ENCODE data around the gene MMP28.

DNA sequence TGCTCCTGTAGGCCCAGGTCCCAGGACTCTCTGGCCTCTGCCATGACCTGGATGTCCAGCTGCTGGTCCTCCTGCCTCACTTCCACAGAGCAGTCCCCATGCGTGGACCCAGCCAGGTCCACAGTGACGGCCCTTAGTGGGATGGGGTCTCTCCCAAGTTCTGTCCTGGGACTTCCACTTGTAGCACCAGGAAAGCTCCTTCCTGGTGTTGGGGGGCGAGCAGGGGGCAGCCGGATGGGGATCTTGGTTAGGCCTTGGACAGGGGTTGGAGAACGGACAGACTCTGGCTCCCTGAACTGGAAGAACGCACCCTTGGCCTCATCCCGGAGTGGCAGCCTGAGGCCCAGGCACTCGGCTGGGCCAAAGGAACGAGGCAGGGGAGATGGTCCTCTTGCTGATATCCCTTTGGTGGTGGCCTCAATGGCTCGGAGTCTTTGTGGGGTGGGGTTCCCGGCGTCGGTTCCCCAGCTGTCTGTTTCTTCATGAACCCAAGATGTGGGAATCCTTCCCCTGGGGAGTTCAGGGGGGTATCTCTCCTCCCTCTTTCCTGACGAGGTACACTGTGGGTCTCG is 49.6 kb downstream of the MMP28 start:
- TF ChIP-seq EP300 (IDR thresholded peaks at IDR 0.05; ENCODE audit: borderline replicate concordance) (no peak), CEBPB (IDR thresholded peaks at IDR 0.05) (no peak), FOXM1 (IDR thresholded peaks at IDR 0.05; ENCODE audit: borderline replicate concordance, low read depth) (no peak), NFIC (IDR thresholded peaks at IDR 0.05) (no peak)
- TF ChIP-seq, protein P1, sequence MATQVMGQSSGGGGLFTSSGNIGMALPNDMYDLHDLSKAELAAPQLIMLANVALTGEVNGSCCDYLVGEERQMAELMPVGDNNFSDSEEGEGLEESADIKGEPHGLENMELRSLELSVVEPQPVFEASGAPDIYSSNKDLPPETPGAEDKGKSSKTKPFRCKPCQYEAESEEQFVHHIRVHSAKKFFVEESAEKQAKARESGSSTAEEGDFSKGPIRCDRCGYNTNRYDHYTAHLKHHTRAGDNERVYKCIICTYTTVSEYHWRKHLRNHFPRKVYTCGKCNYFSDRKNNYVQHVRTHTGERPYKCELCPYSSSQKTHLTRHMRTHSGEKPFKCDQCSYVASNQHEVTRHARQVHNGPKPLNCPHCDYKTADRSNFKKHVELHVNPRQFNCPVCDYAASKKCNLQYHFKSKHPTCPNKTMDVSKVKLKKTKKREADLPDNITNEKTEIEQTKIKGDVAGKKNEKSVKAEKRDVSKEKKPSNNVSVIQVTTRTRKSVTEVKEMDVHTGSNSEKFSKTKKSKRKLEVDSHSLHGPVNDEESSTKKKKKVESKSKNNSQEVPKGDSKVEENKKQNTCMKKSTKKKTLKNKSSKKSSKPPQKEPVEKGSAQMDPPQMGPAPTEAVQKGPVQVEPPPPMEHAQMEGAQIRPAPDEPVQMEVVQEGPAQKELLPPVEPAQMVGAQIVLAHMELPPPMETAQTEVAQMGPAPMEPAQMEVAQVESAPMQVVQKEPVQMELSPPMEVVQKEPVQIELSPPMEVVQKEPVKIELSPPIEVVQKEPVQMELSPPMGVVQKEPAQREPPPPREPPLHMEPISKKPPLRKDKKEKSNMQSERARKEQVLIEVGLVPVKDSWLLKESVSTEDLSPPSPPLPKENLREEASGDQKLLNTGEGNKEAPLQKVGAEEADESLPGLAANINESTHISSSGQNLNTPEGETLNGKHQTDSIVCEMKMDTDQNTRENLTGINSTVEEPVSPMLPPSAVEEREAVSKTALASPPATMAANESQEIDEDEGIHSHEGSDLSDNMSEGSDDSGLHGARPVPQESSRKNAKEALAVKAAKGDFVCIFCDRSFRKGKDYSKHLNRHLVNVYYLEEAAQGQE (IDR thresholded peaks at IDR 0.05; ENCODE audit: low read depth): no peak
